Limb (tissue), 2 donors: Measurements from ENCODE around the gene PCNT.
A peak's percentile ranks its signal among the peaks of the same experiment; 100 is the strongest.
"Not testable (repeated sequence)": the region's sequence is repeated elsewhere in the genome, so short reads cannot be mapped to it uniquely, and the experiment has no call there.

Source experiments
- DNase-seq, 2 donors: peaks; one replicate each; pipeline ENCODE4 v3.0.0-alpha.2; 2016; ENCODE audit errors: extremely low spot score in 2 of 2

PCNT gene

DNA sequence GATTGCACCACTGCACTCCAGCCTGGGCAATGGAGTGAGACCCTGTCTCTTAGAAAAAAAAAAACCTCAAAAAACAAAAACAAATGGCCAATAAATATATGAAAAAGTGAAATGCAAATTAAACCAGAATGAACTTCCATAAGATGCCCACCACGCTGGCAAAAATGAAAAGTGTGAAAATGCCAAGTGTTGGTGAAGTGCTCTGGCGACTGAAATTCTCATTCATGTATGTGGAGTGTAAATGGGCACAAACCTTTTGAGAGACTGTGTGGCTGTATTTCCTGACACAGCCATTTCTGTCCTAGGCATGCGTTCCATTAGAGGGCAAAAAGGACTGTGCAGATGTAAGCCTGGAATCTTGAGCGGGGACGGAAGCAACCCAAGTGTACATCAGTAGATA is 19.5 kb upstream of the PCNT start:
- no peak for DNase-seq

DNA sequence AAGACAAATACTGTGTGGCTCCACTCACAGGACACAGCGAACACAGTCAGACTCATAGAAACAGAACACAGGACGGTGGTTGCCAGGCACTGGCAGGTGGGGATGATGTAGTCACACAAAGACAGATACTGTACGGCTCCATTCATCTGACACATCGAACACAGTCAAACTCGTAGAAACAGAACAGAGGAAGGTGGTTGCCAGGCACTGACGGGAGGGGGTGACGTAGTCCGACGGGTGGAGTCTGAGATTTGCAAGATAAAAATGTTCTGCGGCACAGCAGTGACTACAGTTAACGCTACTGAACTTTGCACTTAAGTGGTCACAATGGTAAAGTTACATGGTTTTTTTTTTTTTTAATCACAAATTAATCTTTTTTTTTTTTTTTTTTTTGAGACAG is 19.0 kb upstream of the PCNT start:
- no peak for DNase-seq

DNA sequence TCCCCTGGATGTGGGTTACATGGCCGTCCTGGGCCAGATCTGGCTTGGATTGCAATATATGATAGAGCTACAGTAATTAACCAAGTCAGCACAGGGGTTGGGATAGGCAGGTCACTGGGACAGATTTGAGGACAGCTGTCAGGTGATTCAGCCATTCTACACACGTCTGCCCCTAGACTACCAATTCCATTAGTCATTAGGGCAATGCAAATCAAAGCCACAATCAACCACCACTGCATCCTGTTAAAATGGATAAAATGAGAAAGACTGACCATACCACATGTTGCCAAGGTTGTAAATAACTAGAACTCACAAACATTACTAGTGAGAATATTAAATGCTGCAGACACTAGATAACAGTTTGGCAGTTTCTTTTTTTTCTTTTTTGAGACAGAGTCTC is 16.3 kb upstream of the PCNT start:
- DNase-seq = no peak

DNA sequence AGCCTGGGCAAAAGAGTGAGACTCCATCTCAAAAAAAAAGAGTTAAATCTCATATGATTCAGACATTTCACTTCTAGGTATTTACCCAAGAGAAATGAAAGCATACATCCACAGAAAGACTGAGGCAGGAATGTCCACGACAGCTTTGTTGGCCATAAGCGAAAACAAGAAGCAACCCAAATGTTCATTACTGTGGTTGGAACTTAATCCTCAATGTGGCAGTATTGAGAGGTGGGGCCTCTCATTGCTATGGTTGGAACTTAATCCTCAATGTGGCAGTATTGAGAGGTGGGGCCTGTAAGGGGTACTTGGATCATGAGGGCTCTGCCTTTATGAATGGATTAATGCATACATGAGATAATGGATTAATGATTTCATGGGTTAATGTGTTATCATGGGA is 15.5 kb upstream of the PCNT start:
- no peak for DNase-seq

DNA sequence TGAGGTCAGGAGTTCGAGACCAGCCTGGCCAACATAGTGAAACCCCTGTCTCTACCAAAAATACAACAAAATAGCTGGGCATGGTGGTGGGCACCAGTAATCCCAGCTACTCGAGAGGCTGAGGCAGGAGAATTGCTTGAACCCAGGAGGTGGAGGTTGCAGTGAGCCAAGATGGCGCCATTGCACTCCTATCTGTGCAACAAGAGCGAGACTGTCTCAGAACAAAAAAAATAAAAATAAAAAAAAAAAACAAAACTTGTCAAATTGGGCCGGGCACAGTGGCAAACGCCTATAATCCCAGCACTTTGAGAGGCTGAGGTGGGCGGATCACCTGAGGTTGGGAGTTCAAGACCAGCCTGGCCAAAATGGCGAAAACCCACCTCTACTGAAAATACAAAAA is 13.7 kb upstream of the PCNT start:
- not testable (repeated sequence) for DNase-seq

DNA sequence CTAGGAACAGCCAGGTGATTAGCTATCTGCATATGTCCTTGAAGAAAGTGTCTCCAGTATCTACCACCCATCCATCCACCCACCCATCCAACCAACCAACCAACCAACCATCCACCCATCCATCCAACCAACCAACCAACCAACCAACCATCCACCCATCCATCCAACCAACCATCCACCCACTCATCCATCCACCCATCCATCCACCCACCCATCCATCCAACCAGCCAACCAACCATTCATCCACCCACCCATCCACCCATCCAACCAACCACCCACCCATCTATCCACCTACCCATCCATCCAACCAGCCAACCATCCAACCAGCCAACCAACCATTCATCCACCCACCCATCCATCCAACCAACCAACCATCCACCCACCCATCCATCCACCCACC is 12.4 kb upstream of the PCNT start:
- no peak for DNase-seq

DNA sequence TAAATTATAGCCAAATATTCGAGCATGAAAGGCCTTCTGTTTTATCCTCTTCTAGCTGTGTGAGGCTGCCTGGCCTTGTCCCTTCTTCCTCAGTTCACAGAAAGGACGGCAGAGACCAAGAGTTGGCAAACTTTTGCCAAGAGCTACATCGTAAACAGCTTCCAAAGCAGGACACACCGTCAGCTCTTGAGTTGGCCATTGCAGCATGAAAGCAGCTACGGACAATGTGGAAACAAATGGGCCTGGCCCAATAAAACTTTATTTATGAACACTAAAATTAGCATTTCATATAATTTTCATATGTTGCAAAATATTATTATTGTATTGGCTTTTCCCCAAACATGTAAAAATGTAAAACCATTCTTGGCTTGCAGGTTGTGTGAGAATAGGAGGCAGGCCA is 11.0 kb upstream of the PCNT start:
- no peak for DNase-seq

DNA sequence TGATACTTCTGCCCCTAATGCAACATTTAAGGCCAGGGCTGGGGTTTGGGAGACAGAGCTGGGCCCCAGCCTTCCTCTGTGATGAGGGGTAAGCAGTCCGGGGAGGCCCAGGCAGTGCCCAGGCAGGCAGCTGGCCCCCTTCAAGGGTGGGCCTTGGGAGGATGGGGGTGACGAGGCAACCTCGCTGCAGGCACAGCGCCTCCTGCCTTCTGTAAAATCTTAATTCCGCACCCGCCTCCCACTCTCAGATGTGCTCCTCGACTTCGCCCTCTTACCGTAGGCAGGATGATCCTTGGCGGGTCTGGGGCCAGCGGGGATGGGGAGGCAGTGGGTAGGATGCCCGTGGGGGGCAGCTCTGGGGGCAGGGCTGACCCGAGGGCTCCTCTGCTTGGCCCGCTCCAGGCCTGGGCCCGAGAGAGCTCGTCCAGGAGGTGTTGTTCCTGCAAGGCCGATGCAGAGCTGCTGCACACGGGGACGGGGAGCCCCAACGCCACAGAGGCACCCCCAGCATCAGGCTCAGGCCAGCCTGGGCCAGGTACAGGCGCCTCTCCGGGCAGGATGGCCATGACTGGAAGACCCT is 9.4 kb upstream of the PCNT start:
- no peak for DNase-seq

DNA sequence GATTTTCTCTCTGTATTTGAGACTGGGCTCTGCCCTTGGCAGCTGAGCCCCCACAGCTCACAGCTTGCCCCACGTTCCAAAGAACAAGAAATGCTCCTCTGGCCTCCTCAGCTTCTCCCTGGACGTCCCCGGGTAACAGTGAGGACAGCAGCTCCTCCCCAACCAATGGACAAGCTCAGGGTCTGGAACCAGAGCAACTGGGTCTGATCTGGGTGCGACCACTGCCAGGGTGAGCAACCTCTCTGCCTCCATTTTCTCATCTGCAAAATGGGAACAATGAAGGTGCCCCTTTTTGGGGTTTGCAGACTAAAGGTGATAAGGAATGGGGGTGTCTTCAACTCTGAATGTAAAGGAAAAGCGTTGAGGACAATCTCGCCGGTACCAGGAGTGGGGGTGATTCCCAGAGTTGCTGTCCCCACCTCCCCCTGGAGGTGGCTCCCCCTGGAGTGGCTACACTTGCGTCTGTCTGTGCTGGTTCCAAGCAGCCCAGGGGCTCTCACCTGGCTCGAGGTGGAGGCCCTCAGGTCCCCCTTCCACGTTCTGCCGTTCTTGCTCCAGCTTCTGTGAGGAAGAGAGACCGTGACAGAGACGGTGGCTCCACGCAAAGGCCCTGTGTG is 7.1 kb upstream of the PCNT start:
- DNase-seq = no peak

DNA sequence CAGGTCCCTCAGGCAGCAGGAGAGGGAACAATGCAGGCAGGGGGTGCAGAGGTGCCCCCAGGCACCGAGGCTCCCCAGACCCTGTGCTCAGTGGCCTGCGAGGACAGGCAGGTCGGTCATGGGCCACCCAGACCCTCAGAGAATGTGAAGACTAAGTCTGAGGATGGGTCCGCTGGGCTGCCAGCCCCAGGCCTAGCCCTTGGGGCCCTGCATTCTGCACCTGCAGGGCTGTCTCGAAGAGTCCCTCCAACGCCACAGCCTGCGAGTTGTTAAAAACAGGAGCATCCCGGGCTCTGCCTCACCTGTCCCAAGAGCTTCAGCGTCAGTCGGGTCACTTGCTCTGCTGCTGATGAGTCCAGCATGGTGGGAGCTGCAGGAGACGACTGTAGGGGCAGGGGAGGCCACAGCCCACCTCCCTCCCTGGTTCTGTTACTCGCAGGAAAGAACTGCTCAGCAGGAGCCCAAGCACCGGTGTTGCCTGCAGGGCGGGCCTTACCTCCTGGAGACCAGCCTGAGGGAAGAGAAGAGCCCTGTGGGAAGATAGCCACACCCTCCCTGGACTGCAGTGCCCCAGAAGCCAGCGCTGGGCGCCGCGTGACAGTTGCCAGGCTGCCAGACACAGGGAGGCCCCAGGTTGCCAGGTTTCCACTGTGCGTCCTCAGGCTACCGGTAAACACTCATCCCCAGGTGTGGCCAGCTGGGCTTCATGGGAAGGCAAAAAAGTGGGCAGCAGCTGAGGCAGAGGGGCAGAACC is 6.1 kb upstream of the PCNT start:
- DNase-seq = no peak

DNA sequence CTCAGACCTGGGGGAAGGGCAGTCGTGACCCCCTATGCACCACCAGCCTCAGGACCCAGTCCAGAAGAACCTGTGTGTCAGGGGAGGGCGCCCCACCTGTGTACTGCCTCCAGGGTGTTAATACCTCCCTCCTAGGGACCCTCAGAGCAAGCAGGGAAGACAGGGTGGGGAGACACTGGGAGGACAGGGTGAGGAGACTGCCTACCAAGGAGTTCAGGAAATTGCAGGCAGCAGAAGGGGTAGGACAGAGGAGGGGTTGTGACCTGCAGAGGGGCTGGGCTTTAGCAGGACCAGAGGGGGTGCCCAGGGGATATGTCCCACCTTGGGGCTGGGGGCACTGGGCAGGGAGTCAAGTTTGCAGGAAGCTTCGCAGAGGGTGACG is 5.5 kb upstream of the PCNT start:
- no peak for DNase-seq

DNA sequence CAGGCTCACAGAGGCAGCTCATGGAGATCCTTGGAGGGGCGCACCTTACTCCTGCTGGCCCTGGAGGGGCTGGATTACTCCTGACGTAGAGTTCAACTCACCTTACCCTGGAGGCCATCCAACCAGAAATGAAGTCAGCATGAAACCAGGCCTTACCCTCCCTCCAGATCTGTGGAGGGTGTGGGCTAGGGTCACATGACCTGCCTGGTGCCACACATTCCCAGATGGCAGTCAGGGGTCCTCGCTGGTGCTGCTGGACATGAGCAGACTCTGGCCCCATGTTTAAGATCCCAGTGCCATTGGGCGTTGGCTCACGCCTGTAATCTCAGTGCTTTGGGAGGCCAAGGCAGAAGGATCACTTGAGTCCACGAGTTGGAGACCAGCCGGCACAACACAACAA is 4.8 kb upstream of the PCNT start:
- no peak for DNase-seq

DNA sequence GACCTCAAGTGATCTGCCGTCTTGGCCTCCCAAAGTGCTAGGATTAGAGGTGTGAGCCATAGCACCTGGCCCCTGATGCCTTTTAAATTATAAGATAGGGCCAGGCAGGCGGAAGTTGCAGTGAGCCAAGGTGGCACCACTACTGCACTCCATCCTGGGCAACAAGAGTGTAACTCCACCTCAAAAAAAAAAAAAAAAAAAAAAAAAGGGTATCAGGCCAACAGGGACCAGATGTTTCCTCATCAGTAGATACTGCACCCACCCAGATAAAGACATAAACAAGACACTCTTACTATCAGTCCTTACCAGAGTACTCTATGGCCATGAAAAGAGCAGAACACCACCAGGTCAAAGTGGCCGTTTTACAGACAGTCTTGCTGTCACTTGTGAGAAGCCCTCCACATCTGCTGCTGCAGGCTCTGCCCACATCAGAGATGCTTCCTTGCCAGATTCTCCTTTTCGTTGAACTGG is 3.6 kb upstream of the PCNT start:
- DNase-seq = no peak

DNA sequence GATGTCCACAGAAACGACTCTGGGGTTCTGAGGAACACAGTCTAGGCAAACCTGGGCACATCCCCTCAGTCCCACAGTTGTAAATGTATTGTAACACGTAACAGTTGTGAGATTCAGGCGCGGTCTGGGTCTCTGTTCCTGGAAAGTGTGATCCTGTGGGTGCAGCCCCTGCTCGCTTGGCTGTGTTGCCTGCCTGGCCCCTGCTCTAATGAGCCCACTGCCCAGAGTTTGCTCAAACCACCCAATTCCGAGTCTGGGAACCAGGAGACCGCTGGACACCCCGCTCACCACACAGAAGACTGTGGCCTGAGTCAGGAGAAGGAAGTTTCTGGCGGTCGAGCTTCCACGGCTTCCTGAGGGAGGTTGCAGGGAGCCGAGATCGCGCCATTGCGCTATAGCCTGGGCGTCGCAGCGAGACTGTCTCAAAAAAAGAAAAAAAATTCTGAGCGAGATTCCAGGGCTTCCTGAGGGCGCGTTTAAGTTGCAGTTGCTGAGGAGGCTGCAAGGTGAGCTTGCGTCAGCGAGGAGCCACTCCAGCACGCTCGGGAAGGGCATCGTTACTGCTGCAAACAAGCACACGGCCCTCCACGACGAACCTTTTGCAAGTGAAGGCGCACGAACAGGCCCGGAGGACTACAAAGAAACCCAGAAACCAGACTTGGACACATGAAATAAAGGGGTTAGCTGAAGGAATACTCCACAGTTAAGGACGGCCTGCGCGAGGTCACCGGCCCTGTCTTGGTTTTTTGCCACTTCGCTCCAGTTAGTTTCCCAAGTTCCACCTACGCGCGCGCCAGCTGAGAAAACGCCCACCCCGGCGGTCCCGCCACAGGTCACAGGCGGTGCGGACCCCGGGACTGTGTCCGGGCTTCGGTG is 1.4 kb upstream of the PCNT start:
- no peak for DNase-seq

DNA sequence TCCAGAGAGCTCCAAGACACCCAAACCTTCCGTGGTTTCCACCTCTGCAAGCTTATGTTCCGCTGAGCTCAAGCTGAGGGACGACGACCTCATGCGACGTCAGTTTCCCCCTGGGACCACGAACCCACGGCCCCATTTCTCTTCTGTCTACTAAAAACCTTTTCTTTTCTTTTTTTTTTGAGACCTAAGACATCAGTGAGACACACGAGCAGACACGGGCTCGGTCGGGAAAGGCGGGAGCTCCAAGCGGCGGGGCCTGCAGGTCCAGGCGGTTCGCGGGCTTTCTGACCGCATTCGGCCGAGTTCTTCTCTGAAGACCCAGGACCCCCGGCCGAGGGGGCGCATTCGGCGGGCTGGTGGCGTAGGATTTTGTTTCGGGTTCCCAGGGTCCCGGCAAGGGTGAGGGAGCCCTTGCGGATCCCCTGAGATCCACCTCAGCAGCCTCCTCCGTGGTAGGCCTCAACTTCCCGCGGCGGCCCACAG is 688 bp upstream of the PCNT start:
- DNase-seq = no peak

DNA sequence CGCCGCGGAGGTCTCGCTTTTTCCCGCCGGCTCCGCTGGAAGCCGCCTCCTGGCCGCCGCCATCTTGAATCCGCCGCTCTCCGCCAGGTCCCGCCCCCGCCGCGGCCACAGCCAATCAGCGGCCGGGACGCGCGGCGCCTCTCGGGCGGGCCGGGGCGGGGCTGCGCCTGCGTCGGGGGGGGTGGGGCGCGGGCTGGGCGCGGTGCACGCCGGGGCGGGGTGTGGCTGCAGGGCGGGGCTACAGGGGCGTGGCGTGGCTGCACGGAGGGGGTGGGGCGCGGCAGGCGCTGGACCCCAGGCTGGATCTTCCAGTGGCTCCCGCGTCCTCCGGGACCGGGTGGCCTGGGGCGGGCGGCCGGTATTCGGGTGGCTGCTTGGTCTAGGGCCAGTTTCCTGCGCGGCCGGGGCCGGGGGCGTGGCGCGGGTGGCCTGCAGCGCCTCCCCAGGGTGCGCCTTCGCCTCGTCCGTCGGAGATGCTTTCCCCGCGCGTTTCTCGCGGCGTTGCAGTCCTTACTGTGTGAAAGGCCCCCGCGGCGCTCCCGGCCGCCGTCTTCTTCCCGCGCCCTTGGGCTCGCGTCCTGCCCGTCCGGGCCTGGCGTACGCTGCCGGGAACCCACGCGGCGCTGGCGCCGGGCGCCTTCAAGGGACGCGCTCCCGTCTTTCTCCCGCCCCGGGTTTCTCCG is 575 bp downstream of the PCNT start:
- peak; percentile 77 to 96 for DNase-seq

DNA sequence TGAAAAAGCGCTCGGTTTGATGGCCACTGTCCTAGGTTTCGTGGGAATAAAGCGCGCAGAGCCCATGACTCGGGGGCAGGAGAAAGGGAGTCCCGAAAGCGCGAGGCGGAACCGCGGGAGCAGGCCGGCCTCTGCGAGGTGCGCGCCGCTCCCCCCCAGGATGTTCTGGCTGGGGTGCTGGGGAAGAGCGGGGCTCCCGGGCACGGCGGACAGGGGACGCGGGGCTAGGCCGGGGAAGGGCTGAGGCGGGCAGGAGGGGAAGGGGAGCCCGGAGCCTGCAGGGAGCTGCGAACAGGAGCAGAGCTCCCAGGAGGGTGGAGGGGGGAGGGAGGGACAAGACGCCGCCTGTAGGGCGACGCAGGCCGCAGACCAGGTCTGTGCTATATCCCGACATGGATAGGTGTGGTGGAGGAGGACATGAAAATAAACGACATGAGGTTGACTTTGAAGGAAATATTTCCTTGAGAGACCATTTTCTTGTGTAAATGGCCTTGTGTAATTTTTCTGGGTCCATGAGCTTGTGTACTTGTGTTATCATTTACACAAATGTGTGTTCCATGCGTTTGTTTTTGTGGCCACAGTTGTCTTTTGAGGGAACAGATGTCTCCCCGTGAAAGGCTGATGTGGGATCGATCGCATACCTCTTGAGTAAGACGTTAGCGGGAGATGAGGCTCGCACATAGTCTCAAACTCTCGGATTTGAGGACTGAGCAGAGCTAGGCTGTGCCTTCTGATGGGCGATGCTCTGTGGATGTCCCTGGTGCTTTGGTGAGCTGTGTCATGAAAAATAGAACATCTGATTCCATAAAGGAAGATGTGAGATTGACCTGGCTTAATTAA is 1.3 kb downstream of the PCNT start:
- DNase-seq = peak; percentile 14 to 73

DNA sequence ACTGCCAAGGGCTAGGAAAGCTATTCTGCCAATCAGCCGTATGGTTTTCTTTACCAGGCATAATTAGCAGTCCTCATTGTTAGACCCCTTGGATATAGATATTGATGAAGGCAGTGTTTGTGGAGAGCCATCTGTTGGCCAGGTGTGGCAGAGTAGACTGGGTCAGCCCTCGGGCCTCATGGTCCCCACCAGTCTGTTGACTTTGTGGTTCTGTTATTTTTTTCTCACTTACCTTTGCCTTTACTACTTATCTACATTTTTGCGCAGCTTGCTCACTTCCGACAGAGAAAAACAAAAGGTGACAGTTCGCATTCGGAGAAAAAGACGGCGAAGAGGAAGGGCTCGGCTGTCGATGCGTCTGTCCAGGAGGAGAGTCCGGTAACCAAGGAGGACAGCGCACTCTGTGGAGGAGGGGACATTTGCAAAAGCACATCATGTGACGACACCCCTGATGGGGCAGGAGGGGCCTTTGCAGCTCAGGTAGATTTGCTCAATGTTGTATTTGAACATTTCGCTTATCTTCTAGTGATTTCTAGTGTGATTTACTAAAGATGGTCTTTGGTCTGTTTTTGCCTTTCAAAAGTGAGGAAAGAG is 2.3 kb downstream of the PCNT start:
- DNase-seq = no peak

DNA sequence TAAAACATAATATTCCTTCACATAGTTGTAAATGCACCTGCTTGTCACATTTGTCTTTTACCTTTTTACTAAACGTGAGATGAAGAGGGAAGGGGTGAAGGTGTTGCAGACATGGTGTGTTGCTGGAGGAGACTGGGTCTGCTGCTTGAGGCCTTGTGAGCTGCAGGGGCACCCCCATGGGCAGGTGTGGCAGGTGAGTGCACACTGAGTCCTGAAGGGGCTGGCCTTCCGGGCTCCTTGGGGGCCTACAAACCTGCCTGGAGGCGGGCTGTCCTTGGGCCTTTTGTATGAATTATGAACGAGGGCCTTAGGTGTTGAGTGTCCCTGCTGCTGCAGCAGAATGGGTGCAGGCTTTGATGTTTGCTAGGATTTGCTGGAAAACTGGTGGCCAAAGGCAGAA is 3.8 kb downstream of the PCNT start:
- DNase-seq = no peak

DNA sequence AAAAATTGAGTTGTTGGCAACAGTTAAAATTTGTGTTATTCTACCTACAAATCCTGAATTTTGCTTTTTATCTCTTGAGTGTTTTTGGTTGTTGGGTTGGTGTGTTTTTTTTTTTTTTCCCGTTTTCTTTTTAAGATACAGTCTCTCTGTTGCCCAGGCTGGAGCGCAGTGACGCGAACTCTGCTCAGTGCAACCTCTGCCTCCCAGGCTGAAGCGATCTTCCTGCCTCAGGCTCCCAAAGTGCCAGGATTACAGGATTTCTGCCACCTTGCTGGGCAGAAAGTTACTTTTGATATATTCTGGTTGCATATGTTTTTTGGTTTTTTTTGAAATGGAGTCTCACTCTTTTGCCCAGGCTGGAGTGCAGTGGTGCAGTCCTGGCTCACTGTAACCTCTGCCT is 4.2 kb downstream of the PCNT start:
- DNase-seq = no peak
